ENCODE data around the gene EXPH5.

Gene EXPH5

GRCh38 chr11:108472681-108473080, 120.9 kb downstream of the EXPH5 start:
- Histone ChIP-seq H3K4me2 (ENCODE audit: insufficient read depth, low read length) (no peak overlapping the region), H3K79me2 (ENCODE audit: insufficient read depth, low read length) (no peaks in the 10 kb centered on the region), H3K27me3 (ENCODE audit: insufficient read depth, low read length, poor library complexity) (no peaks in the 10 kb centered on the region), H2AFZ (ENCODE audit: low read depth, low read length) (no peak overlapping the region), H3K9ac (ENCODE audit: low read depth, low read length) (no peak overlapping the region), H3K4me1 (ENCODE audit: insufficient read depth, low read length) (peaks cover 8% of the 10 kb centered on the region), H3K27ac (ENCODE audit: low read length) (no peak overlapping the region), H3K9me3 (ENCODE audit: insufficient read depth, low read length, severe bottlenecking) (no peaks in the 10 kb centered on the region), H3K4me3 (ENCODE audit: low read depth in 1 of 2, low read length in 2 of 2) (no peak overlapping the region), H3K36me3 (ENCODE audit: insufficient read depth, low read length) (peaks cover 42% of the 10 kb centered on the region), H4K20me1 (ENCODE audit: insufficient read depth, low read length) (no peaks in the 10 kb centered on the region)
- no peak for DNase-seq
- no peak for ATAC-seq (ENCODE audit: insufficient read depth, low read depth)
- no peak for TF ChIP-seq CTCF (IDR thresholded peaks at IDR 0.05; ENCODE audit: borderline replicate concordance, extremely low read depth, low read length, poor library complexity, severe bottlenecking)
- no peak for TF ChIP-seq EZH2 (IDR thresholded peaks at IDR 0.05; ENCODE audit: borderline replicate concordance, low read depth, low read length, severe bottlenecking)

- Histone ChIP-seq H3K27ac (ENCODE audit: low read length) (peak overlapping the region; percentile 88; the same call in 1 of the 2 replicates), H3K4me2 (ENCODE audit: insufficient read depth, low read length) (no peak overlapping the region), H3K27me3 (ENCODE audit: insufficient read depth, low read length, poor library complexity) (no peaks in the 10 kb centered on the region), H4K20me1 (ENCODE audit: insufficient read depth, low read length) (no peaks in the 10 kb centered on the region), H3K9me3 (ENCODE audit: insufficient read depth, low read length, severe bottlenecking) (no peaks in the 10 kb centered on the region), H3K4me1 (ENCODE audit: insufficient read depth, low read length) (peaks cover 20% of the 10 kb centered on the region), H3K9ac (ENCODE audit: low read depth, low read length) (peak overlapping the region; percentile 73), H3K4me3 (ENCODE audit: low read depth in 1 of 2, low read length in 2 of 2) (no peak overlapping the region), H3K79me2 (ENCODE audit: insufficient read depth, low read length) (peaks cover 2% of the 10 kb centered on the region; the same call in 1 of the 2 replicates), H2AFZ (ENCODE audit: low read depth, low read length) (peak overlapping the region; percentile 69), H3K36me3 (ENCODE audit: insufficient read depth, low read length) (peaks cover 3% of the 10 kb centered on the region; the same call in 1 of the 2 replicates)
- ATAC-seq (ENCODE audit: insufficient read depth, low read depth) (no peak), DNase-seq (no peak)
- TF ChIP-seq CTCF (IDR thresholded peaks at IDR 0.05; ENCODE audit: borderline replicate concordance, extremely low read depth, low read length, poor library complexity, severe bottlenecking) (no peak), EZH2 (IDR thresholded peaks at IDR 0.05; ENCODE audit: borderline replicate concordance, low read depth, low read length, severe bottlenecking) (no peak)
Observed at GRCh38 chr11:108468478-108468864, 125.1 kb downstream of the EXPH5 start.

- Histone ChIP-seq H3K4me3 (ENCODE audit: low read depth in 1 of 2, low read length in 2 of 2) (peak within 1 kb of the TSS; percentile 66 to 69), H3K36me3 (ENCODE audit: insufficient read depth, low read length) (no peaks in the 10 kb centered on the region), H3K79me2 (ENCODE audit: insufficient read depth, low read length) (peaks cover 2% of the 10 kb centered on the region; the same call in 1 of the 2 replicates), H3K9me3 (ENCODE audit: insufficient read depth, low read length, severe bottlenecking) (no peaks in the 10 kb centered on the region), H2AFZ (ENCODE audit: low read depth, low read length) (peak within 1 kb of the TSS; percentile 81), H3K27me3 (ENCODE audit: insufficient read depth, low read length, poor library complexity) (no peaks in the 10 kb centered on the region), H3K4me2 (ENCODE audit: insufficient read depth, low read length) (peak within 1 kb of the TSS; percentile 70), H3K9ac (ENCODE audit: low read depth, low read length) (peak within 1 kb of the TSS; percentile 73), H4K20me1 (ENCODE audit: insufficient read depth, low read length) (no peaks in the 10 kb centered on the region), H3K4me1 (ENCODE audit: insufficient read depth, low read length) (peaks cover 20% of the 10 kb centered on the region), H3K27ac (ENCODE audit: low read length) (peak within 1 kb of the TSS; percentile 88)
- DNase-seq (peak; percentile 97), ATAC-seq (ENCODE audit: insufficient read depth, low read depth) (peak; percentile 91)
- no peak for TF ChIP-seq CTCF (IDR thresholded peaks at IDR 0.05; ENCODE audit: borderline replicate concordance, extremely low read depth, low read length, poor library complexity, severe bottlenecking)
- TF ChIP-seq EZH2 (IDR thresholded peaks at IDR 0.05; ENCODE audit: borderline replicate concordance, low read depth, low read length, severe bottlenecking) = no peak
Observed at GRCh38 chr11:108467091-108467823, 126.3 kb downstream of the EXPH5 start, which contains the start of gene C11orf65. Gene C11orf65, minus strand, starts transcription at chr11:108467529. Its CDS starts 5,970 bp downstream, at chr11:108461559.
